ENCODE measurements around the gene KAT6B.

DNA sequence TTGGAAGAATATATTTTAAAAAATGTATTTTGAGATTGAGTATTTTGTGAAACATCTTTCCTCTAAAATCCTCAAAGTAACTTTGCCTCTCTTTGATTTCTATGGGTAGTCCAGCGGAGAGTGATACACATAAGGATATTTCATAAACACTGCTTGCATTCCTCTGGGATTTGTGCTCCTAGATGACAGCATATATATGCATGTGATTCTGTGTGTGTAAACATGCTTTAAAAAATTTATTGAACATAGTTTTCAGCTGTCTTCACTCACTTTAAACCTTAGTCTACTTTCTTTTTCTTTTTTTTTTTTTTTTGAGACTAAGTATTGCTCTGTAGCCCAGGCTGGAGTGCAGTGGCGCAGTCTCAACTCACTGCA is 84.6 kb downstream of the KAT6B start:
- TF ChIP-seq, protein P1, sequence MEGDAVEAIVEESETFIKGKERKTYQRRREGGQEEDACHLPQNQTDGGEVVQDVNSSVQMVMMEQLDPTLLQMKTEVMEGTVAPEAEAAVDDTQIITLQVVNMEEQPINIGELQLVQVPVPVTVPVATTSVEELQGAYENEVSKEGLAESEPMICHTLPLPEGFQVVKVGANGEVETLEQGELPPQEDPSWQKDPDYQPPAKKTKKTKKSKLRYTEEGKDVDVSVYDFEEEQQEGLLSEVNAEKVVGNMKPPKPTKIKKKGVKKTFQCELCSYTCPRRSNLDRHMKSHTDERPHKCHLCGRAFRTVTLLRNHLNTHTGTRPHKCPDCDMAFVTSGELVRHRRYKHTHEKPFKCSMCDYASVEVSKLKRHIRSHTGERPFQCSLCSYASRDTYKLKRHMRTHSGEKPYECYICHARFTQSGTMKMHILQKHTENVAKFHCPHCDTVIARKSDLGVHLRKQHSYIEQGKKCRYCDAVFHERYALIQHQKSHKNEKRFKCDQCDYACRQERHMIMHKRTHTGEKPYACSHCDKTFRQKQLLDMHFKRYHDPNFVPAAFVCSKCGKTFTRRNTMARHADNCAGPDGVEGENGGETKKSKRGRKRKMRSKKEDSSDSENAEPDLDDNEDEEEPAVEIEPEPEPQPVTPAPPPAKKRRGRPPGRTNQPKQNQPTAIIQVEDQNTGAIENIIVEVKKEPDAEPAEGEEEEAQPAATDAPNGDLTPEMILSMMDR (IDR thresholded peaks at IDR 0.05), result no peak
- no peak for TF ChIP-seq ZFX (IDR thresholded peaks at IDR 0.05; ENCODE audit: borderline replicate concordance)

All from 22Rv1 (cell line).